GM23338 (cell line): ENCODE results near the gene RNF8. TPM values are rescaled to one million over a fixed set of nuclear protein-coding genes. Genes with fewer than 3 reads are reported as not detected.

Source experiments
- ATAC-seq: fragments of 200-7000 bp; cut with Tn5 transposase; 3 replicates; pipeline ENCODE4 v1.9.1; 2020
- DNase-seq: peaks from one replicate; pipeline ENCODE4 v3.0.0-alpha.2; 2015; ENCODE audit warnings: low spot score
- H2AFZ ChIP-seq: fragments of 200-600 bp; sonication (generic); 2 replicates; pipeline ENCODE4 v1.8.0; 2016; ENCODE audit warnings: antibody characterized with exemption, mild to moderate bottlenecking, moderate library complexity
- H3F3A ChIP-seq: fragments of 200-600 bp; sonication (generic); replicated peaks from 2 replicates; pipeline ENCODE4 v1.8.0; 2017; ENCODE audit warnings: antibody characterized with exemption, mixed run types, low read depth
- H3K27ac ChIP-seq: fragments of 200-600 bp; sonication (generic); 2 replicates; pipeline ENCODE4 v1.6.1; 2016; ENCODE audit warnings: low read depth
- H3K27me3 ChIP-seq: fragments of 200-600 bp; sonication (generic); 2 replicates; pipeline ENCODE4 v1.8.0; 2016; ENCODE audit warnings: mild to moderate bottlenecking, mixed run types, moderate library complexity; ENCODE audit not compliant: insufficient read depth
- H3K36me3 ChIP-seq: fragments of 200-600 bp; sonication (generic); 2 replicates; pipeline ENCODE4 v1.8.0; 2016; ENCODE audit warnings: mild to moderate bottlenecking; ENCODE audit not compliant: insufficient read depth
- H3K4me1 ChIP-seq: fragments of 200-600 bp; sonication (generic); 2 replicates; pipeline ENCODE4 v1.8.0; 2016; ENCODE audit warnings: mild to moderate bottlenecking, moderate library complexity; ENCODE audit not compliant: insufficient read depth
- H3K4me2 ChIP-seq: fragments of 200-600 bp; sonication (generic); 2 replicates; pipeline ENCODE4 v1.7.1; 2017; ENCODE audit warnings: mixed run types
- H3K4me3 ChIP-seq: fragments of 200-600 bp; sonication (generic); 2 replicates; pipeline ENCODE4 v1.6.1; 2016; ENCODE audit warnings: mixed run types
- H3K79me2 ChIP-seq: fragments of 200-600 bp; sonication (generic); replicated peaks from 2 replicates; pipeline ENCODE4 v1.8.0; 2017; ENCODE audit warnings: mild to moderate bottlenecking; ENCODE audit not compliant: insufficient read depth
- H3K9me2 ChIP-seq: fragments of 200-600 bp; sonication (generic); 2 replicates; pipeline ENCODE4 v1.8.0; 2017; ENCODE audit not compliant: insufficient read depth
- H4K20me1 ChIP-seq: fragments of 200-600 bp; sonication (generic); replicated peaks from 2 replicates; pipeline ENCODE4 v1.8.0; 2017; ENCODE audit warnings: mild to moderate bottlenecking; ENCODE audit not compliant: insufficient read depth
- H3K27ac Mint-ChIP-seq: 2 replicates; pipeline ENCODE4 v1.8.0; 2020; ENCODE audit warnings: inconsistent platforms, mild to moderate bottlenecking, moderate library complexity, mixed read lengths
- H3K27me3 Mint-ChIP-seq: 3 replicates; pipeline ENCODE4 v1.8.0; 2022; ENCODE audit warnings: low read depth, mild to moderate bottlenecking, moderate library complexity, mixed read lengths, inconsistent platforms; ENCODE audit not compliant: insufficient read depth, poor library complexity
- H3K36me3 Mint-ChIP-seq: 3 replicates; pipeline ENCODE4 v1.8.0; 2021; ENCODE audit warnings: low read depth, mild to moderate bottlenecking, inconsistent platforms, moderate library complexity, mixed read lengths
- H3K4me1 Mint-ChIP-seq: 3 replicates; pipeline ENCODE4 v1.8.0; 2020; ENCODE audit warnings: mild to moderate bottlenecking, inconsistent platforms, mixed read lengths
- H3K4me3 Mint-ChIP-seq: 3 replicates; pipeline ENCODE4 v1.8.0; 2021; ENCODE audit warnings: moderate library complexity, mild to moderate bottlenecking, inconsistent platforms, mixed read lengths
- H3K9me3 Mint-ChIP-seq: 3 replicates; pipeline ENCODE4 v1.8.0; 2020; ENCODE audit warnings: moderate library complexity, mild to moderate bottlenecking, inconsistent platforms, mixed read lengths
- CREB1 ChIP-seq: fragments of 250-450 bp; sonication (Bioruptor Pico); IDR thresholded peaks from 2 replicates; pipeline ENCODE4 v1.5.0; 2020; ENCODE audit warnings: low read depth, mild to moderate bottlenecking, moderate library complexity
- ETS1 ChIP-seq: IDR thresholded peaks from 2 replicates; pipeline ENCODE4 v1.6.1; 2016; ENCODE audit warnings: antibody characterized with exemption
- EZH2 ChIP-seq: fragments of 200-600 bp; sonication (generic); IDR thresholded peaks from one replicate; pipeline ENCODE4 v1.8.0; 2017; ENCODE audit warnings: antibody characterized with exemption, mild to moderate bottlenecking, low read depth; ENCODE audit not compliant: unreplicated experiment
- EZH2phosphoT487 ChIP-seq: fragments of 200-600 bp; sonication (generic); IDR thresholded peaks from one replicate; pipeline ENCODE4 v1.8.1; 2018; ENCODE audit warnings: antibody characterized with exemption; ENCODE audit not compliant: unreplicated experiment
- JUNB ChIP-seq: IDR thresholded peaks from one replicate; pipeline ENCODE4 v1.6.1; 2016; ENCODE audit warnings: antibody characterized with exemption; ENCODE audit not compliant: unreplicated experiment
- NANOG ChIP-seq: IDR thresholded peaks from 2 replicates; pipeline ENCODE4 v1.6.1; 2016; ENCODE audit warnings: antibody characterized with exemption, borderline replicate concordance
- POLR2AphosphoS5 ChIP-seq: IDR thresholded peaks from 2 replicates; pipeline ENCODE4 v1.6.1; 2016; ENCODE audit warnings: antibody characterized with exemption, low read depth
- STAT1 ChIP-seq: IDR thresholded peaks from one replicate; pipeline ENCODE4 v1.6.1; 2016; ENCODE audit warnings: antibody characterized with exemption; ENCODE audit not compliant: unreplicated experiment
- ZNF114 ChIP-seq: fragments of 250-450 bp; sonication (Bioruptor Pico); IDR thresholded peaks from 2 replicates; pipeline ENCODE4 v1.5.0; 2020; ENCODE audit warnings: mild to moderate bottlenecking, moderate library complexity
- ZNF331 ChIP-seq: fragments of 250-450 bp; sonication (Bioruptor Pico); IDR thresholded peaks from 2 replicates; pipeline ENCODE4 v1.5.0; 2020; ENCODE audit warnings: low read depth, mild to moderate bottlenecking, moderate library complexity
- polyA plus RNA-seq: library from polyadenylated mRNA; unstranded; fragments of >200 nt; fragmentation: Nextera tagmentation; extraction: Ambion mirVana; gene quantifications from 2 replicates; pipeline ENCODE4 v1.2.1, GENCODE V29; 2016
- total RNA-seq: library from RNA; depleted of rRNA; stranded (reverse); fragments of >200 nt; shearing (Covaris generic); gene quantifications from 2 replicates; pipeline ENCODE4 v1.2.3, GENCODE V29; 2014
- TF ChIP-seq, protein P1 (sequence below), 2 experiments: fragments of 200-600 bp in 1 of 2; sonication (generic) in 1 of 2; conservative IDR thresholded peaks; 2 replicates each; pipeline versions ENCODE4 v1.5.1 to v1.6.1; 2016 to 2017; ENCODE audit warnings: antibody characterized with exemption in 2 of 2, low read depth in 2 of 2, mild to moderate bottlenecking in 2 of 2, moderate library complexity in 1 of 2
- TF ChIP-seq, protein P2 (sequence below): IDR thresholded peaks from one replicate; pipeline ENCODE4 v1.6.1; 2018; ENCODE audit warnings: antibody characterized with exemption; ENCODE audit not compliant: unreplicated experiment
- TF ChIP-seq, protein P3 (sequence below): fragments of 250-450 bp; sonication (Bioruptor Pico); IDR thresholded peaks from 2 replicates; pipeline ENCODE4 v1.5.0; 2020; ENCODE audit warnings: mild to moderate bottlenecking, moderate library complexity

Gene RNF8
- total and polyA plus RNA-seq, 2 experiments from 2014 or later = 41.6 to 55.2 TPM

DNA sequence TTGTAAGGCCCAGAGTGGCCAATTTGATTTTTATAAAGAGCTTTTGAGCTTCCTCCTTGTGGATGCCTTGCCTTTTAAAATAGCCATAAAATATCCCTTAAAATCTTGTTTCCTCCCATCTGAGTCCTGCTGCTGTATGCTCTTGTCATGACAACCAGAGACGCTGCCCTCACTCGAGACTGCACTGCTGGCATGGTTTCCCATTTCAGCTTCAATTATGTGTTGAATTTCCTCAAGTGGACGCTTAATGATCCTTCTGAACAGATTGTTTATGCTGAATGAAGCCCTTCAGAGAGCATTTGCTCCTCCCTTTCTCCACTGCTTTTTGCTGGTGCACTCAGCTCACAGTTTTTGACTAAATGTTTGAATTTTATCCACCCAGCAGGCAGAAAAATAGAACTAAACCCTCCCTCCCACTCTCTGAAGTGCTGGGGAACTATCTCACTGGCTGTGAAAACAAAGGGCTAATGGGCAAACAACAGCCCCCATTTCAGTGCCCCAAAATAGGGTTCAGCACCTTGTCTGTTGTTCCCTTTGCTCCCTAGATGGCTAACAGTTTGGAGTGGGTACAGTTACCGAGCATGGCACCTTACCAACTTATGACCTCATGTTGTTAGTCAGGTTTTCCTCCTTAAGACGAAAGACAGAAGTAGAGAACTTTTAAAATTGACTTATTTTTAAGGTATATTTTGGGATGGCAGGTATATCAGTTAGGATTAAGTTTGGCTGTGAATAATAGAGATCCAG, 45.5 kb upstream of the RNF8 start:
- no peak overlapping the region for H3K4me3 ChIP-seq
- H3K36me3 ChIP-seq = no peaks in the 10 kb centered on the region; the same call in 1 of the 2 replicates
- Mint-ChIP-seq H3K4me3 (no peak overlapping the region), H3K36me3 (peaks cover 4% of the 10 kb centered on the region; the same call in 1 of the 3 replicates), H3K9me3 (no peaks in the 10 kb centered on the region), H3K4me1 (no peaks in the 10 kb centered on the region), H3K27ac (0 out of 2 replicates have a peak overlapping the region, but pooled peaks have one; percentile 22), H3K27me3 (no peaks in the 10 kb centered on the region)
- H3K79me2 ChIP-seq = no peaks in the 10 kb centered on the region
- no peak overlapping the region for H3K4me2 ChIP-seq
- H3K9me2 ChIP-seq = no peaks in the 10 kb centered on the region
- DNase-seq (no peak), ATAC-seq (no peak)
- no peaks in the 10 kb centered on the region for H3K27me3 ChIP-seq
- H3K4me1 ChIP-seq = no peaks in the 10 kb centered on the region
- H3K27ac ChIP-seq = no peak overlapping the region
- no peak overlapping the region for H2AFZ ChIP-seq
- TF ChIP-seq POLR2AphosphoS5 (no peak), ZNF114 (CRISPR knock-in tag) (no peak), EZH2 (no peak), CREB1 (CRISPR knock-in tag) (no peak), EZH2phosphoT487 (no peak), STAT1 (no peak), ZNF331 (CRISPR knock-in tag) (no peak), ETS1 (no peak), JUNB (no peak), NANOG (no peak)
- TF ChIP-seq, protein P1, sequence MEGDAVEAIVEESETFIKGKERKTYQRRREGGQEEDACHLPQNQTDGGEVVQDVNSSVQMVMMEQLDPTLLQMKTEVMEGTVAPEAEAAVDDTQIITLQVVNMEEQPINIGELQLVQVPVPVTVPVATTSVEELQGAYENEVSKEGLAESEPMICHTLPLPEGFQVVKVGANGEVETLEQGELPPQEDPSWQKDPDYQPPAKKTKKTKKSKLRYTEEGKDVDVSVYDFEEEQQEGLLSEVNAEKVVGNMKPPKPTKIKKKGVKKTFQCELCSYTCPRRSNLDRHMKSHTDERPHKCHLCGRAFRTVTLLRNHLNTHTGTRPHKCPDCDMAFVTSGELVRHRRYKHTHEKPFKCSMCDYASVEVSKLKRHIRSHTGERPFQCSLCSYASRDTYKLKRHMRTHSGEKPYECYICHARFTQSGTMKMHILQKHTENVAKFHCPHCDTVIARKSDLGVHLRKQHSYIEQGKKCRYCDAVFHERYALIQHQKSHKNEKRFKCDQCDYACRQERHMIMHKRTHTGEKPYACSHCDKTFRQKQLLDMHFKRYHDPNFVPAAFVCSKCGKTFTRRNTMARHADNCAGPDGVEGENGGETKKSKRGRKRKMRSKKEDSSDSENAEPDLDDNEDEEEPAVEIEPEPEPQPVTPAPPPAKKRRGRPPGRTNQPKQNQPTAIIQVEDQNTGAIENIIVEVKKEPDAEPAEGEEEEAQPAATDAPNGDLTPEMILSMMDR (conservative IDR thresholded peaks at IDR 0.05; ENCODE audit: low read depth in 2 of 2) = no peak
- TF ChIP-seq, protein P2, sequence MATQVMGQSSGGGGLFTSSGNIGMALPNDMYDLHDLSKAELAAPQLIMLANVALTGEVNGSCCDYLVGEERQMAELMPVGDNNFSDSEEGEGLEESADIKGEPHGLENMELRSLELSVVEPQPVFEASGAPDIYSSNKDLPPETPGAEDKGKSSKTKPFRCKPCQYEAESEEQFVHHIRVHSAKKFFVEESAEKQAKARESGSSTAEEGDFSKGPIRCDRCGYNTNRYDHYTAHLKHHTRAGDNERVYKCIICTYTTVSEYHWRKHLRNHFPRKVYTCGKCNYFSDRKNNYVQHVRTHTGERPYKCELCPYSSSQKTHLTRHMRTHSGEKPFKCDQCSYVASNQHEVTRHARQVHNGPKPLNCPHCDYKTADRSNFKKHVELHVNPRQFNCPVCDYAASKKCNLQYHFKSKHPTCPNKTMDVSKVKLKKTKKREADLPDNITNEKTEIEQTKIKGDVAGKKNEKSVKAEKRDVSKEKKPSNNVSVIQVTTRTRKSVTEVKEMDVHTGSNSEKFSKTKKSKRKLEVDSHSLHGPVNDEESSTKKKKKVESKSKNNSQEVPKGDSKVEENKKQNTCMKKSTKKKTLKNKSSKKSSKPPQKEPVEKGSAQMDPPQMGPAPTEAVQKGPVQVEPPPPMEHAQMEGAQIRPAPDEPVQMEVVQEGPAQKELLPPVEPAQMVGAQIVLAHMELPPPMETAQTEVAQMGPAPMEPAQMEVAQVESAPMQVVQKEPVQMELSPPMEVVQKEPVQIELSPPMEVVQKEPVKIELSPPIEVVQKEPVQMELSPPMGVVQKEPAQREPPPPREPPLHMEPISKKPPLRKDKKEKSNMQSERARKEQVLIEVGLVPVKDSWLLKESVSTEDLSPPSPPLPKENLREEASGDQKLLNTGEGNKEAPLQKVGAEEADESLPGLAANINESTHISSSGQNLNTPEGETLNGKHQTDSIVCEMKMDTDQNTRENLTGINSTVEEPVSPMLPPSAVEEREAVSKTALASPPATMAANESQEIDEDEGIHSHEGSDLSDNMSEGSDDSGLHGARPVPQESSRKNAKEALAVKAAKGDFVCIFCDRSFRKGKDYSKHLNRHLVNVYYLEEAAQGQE = no peak
- TF ChIP-seq, protein P3, sequence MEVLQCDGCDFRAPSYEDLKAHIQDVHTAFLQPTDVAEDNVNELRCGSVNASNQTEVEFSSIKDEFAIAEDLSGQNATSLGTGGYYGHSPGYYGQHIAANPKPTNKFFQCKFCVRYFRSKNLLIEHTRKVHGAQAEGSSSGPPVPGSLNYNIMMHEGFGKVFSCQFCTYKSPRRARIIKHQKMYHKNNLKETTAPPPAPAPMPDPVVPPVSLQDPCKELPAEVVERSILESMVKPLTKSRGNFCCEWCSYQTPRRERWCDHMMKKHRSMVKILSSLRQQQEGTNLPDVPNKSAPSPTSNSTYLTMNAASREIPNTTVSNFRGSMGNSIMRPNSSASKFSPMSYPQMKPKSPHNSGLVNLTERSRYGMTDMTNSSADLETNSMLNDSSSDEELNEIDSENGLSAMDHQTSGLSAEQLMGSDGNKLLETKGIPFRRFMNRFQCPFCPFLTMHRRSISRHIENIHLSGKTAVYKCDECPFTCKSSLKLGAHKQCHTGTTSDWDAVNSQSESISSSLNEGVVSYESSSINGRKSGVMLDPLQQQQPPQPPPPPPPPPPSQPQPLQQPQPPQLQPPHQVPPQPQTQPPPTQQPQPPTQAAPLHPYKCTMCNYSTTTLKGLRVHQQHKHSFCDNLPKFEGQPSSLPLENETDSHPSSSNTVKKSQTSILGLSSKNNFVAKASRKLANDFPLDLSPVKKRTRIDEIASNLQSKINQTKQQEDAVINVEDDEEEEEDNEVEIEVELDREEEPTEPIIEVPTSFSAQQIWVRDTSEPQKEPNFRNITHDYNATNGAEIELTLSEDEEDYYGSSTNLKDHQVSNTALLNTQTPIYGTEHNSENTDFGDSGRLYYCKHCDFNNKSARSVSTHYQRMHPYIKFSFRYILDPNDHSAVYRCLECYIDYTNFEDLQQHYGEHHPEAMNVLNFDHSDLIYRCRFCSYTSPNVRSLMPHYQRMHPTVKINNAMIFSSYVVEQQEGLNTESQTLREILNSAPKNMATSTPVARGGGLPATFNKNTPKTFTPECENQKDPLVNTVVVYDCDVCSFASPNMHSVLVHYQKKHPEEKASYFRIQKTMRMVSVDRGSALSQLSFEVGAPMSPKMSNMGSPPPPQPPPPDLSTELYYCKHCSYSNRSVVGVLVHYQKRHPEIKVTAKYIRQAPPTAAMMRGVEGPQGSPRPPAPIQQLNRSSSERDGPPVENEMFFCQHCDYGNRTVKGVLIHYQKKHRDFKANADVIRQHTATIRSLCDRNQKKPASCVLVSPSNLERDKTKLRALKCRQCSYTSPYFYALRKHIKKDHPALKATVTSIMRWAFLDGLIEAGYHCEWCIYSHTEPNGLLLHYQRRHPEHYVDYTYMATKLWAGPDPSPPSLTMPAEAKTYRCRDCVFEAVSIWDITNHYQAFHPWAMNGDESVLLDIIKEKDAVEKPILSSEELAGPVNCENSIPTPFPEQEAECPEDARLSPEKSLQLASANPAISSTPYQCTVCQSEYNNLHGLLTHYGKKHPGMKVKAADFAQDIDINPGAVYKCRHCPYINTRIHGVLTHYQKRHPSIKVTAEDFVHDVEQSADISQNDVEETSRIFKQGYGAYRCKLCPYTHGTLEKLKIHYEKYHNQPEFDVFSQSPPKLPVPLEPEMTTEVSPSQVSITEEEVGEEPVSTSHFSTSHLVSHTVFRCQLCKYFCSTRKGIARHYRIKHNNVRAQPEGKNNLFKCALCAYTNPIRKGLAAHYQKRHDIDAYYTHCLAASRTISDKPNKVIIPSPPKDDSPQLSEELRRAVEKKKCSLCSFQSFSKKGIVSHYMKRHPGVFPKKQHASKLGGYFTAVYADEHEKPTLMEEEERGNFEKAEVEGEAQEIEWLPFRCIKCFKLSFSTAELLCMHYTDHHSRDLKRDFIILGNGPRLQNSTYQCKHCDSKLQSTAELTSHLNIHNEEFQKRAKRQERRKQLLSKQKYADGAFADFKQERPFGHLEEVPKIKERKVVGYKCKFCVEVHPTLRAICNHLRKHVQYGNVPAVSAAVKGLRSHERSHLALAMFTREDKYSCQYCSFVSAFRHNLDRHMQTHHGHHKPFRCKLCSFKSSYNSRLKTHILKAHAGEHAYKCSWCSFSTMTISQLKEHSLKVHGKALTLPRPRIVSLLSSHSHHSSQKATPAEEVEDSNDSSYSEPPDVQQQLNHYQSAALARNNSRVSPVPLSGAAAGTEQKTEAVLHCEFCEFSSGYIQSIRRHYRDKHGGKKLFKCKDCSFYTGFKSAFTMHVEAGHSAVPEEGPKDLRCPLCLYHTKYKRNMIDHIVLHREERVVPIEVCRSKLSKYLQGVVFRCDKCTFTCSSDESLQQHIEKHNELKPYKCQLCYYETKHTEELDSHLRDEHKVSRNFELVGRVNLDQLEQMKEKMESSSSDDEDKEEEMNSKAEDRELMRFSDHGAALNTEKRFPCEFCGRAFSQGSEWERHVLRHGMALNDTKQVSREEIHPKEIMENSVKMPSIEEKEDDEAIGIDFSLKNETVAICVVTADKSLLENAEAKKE (CRISPR knock-in tag) = no peak
- H3F3A ChIP-seq = 0 out of 2 replicates have a peak, but pooled peaks cover 3% of the 10 kb centered on the region
- peaks cover 3% of the 10 kb centered on the region for H4K20me1 ChIP-seq
